ENCODE results near the gene PLPPR4. TPM values are rescaled to one million over a fixed set of nuclear protein-coding genes. Genes with fewer than 3 reads are reported as not detected.

PLPPR4 gene
- total RNA-seq, 4 donors from 2014 or later, result 0.66 to 3.9 (median 2.8) TPM

DNA sequence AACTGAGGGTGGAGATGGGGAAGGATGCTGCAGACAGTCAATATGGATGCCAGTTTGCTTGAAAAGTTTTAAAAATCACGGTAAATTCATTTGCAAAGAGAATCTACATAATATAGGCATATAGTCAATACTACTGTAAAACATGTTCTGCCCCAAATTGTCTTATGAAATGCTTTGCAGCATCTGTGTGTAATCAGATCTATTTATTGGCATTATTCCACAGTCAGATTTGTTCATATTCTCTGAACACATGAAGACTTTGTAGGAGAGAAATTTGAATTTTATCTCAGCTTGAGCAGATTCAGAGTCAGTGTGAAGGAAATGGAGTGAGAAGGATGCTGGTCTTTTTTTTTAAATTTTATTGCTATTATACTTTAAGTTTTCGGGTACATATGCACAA lies 88.5 kb downstream of the PLPPR4 start:
- TF ChIP-seq, protein P1, sequence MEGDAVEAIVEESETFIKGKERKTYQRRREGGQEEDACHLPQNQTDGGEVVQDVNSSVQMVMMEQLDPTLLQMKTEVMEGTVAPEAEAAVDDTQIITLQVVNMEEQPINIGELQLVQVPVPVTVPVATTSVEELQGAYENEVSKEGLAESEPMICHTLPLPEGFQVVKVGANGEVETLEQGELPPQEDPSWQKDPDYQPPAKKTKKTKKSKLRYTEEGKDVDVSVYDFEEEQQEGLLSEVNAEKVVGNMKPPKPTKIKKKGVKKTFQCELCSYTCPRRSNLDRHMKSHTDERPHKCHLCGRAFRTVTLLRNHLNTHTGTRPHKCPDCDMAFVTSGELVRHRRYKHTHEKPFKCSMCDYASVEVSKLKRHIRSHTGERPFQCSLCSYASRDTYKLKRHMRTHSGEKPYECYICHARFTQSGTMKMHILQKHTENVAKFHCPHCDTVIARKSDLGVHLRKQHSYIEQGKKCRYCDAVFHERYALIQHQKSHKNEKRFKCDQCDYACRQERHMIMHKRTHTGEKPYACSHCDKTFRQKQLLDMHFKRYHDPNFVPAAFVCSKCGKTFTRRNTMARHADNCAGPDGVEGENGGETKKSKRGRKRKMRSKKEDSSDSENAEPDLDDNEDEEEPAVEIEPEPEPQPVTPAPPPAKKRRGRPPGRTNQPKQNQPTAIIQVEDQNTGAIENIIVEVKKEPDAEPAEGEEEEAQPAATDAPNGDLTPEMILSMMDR (IDR thresholded peaks at IDR 0.05), result no peak
- TF ChIP-seq POLR2A (IDR thresholded peaks at IDR 0.05) (no peak), EP300 (IDR thresholded peaks at IDR 0.05) (no peak)
- no peak overlapping the region for H3K4me3 ChIP-seq

DNA sequence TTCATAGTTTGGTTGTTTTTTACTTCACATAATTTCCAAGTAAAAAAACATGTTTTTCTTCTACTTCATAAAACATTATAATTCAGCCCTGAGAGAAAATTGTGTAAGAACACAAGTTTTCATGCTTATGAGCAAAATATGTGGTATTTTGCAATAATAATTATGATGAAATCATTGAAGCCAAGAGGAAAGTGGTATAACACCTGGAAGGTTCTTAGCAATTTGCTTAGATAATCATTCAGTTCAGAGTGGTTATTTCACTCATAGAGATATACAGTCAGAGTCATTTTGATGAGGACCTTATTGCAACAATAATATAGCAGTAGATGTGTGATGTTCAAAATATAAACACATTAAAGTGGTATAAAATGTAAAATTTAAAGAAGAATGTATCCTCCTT lies 94.5 kb downstream of the PLPPR4 start:
- Histone ChIP-seq H3K4me1 (no peaks in the 10 kb centered on the region), H3K27ac (no peak overlapping the region), H3K4me3 (no peak overlapping the region), H3K36me3 (no peaks in the 10 kb centered on the region), H3K9me3 (no peaks in the 10 kb centered on the region), H3K27me3 (no peaks in the 10 kb centered on the region)
- no peak for DNase-seq (ENCODE audit: low spot score in 2 of 2)
- TF ChIP-seq, protein P1 (IDR thresholded peaks at IDR 0.05), result no peak
- no peak for TF ChIP-seq POLR2A (IDR thresholded peaks at IDR 0.05)
- TF ChIP-seq EP300 (IDR thresholded peaks at IDR 0.05), result no peak

More for the DNA sequence above, 88.5 kb downstream of the PLPPR4 start:
- H3K9me3 ChIP-seq, result no peaks in the 10 kb centered on the region
- H3K27me3 ChIP-seq, result no peaks in the 10 kb centered on the region
- no peak overlapping the region for H3K27ac ChIP-seq
- DNase-seq (ENCODE audit: low spot score in 2 of 2), result no peak
- no peaks in the 10 kb centered on the region for H3K36me3 ChIP-seq
- WGBS, 2 donors, result 71 to 72% methylated on average over 2 of the region's 2 CpGs
- no peaks in the 10 kb centered on the region for H3K4me1 ChIP-seq
